Pancreas (tissue), 10 donors: Measurements from ENCODE around the gene NEO1. TPM values are rescaled to one million over a fixed set of nuclear protein-coding genes. Genes with fewer than 3 reads are reported as not detected.

Source experiments
- ATAC-seq, 4 donors: fragments of 200-7000 bp; cut with Tn5 transposase; one replicate each; pipeline versions ENCODE4 v1.8.0 to v1.9.1; 2020; ENCODE audit warnings: mild to moderate bottlenecking in 4 of 4, moderate library complexity in 4 of 4
- DNase-seq, 6 donors: peaks; one replicate each; pipeline ENCODE4 v3.0.0-alpha.2; 2020
- FAIRE-seq: peaks from 2 replicates; lab custom pipeline; 2012; peaks lifted over from hg19 to GRCh38; lab: Jason Lieb, UNC
- H3K27ac ChIP-seq, 4 donors: fragments of 200-600 bp; sonication (generic); 1 replicate in 3 of 4; 2 replicates in 1 of 4; pipeline versions ENCODE4 v1.5.0 to v1.8.0; 2020
- H3K27me3 ChIP-seq, 4 donors: fragments of 200-600 bp; one replicate each; pipeline ENCODE4 v1.8.0; 2021
- H3K36me3 ChIP-seq, 3 donors: fragments of 200-600 bp; sonication (generic) in 1 of 3; one replicate each; pipeline versions ENCODE4 v1.5.0 to v1.8.0; 2020 to 2021
- H3K4me1 ChIP-seq, 3 donors: fragments of 200-600 bp; one replicate each; pipeline ENCODE4 v1.8.0; 2021
- H3K4me3 ChIP-seq, 4 donors: fragments of 200-600 bp; sonication (generic) in 2 of 4; one replicate each; pipeline versions ENCODE4 v1.5.0 to v1.8.0; 2020 to 2021
- H3K9me3 ChIP-seq, 4 donors: fragments of 200-600 bp; one replicate each; pipeline ENCODE4 v1.8.0; 2021
- WGBS, 2 donors: extraction: QIAGEN DNeasy Blood & Tissue Kit; methylation state at CpG; one replicate each; pipeline ENCODE4 v1.1.7; 2013; 5-methylcytosine and 5-hydroxymethylcytosine counted together
- intact Hi-C, 3 donors: fragments of 100-400 bp; cut with DNase I; formaldehyde crosslinking; loops; one replicate each; pipeline versions ENCODE4 v1.11.1 to v1.14.2; 2022
- polyA plus RNA-seq, 2 donors: library from polyadenylated mRNA; stranded (reverse); fragments of 200-250 nt; gene quantifications; one replicate each; pipeline ENCODE4 v1.2.3, GENCODE V29; 2013
- total RNA-seq, 6 donors: library from RNA; stranded (reverse); fragmentation: NEBNext Ultra II Directional in 4 of 6; extraction: Animal tissue kit (Norgen Biotek cat#: 25700) in 4 of 6; gene quantifications; one replicate each; pipeline versions ENCODE4 v1.2.1 to v1.2.4, GENCODE V29; 2021 to 2023
- TF ChIP-seq, protein P1 (sequence below), 4 donors: fragments of 200-600 bp; sonication (generic) in 3 of 4; IDR thresholded peaks; one replicate each; pipeline versions ENCODE4 v1.5.0 to v1.8.0; 2021; ENCODE audit warnings: antibody characterized with exemption in 4 of 4
- donor health status: healthy with polysubstance abuse.
- donor health status: DM: no; HTN: no; CAD: no; lungs with moderate emphysema.
- donor health status: DM: no; HTN: no; CAD: no.
- donor health status: control.
- donor health status: control.
- donor health status: Bipolar disorder and iron deficiency.
- donor health status: DM: yes; HTN: yes; CAD: no.
- donor health status: DM: no; HTN: no; CAD: no.
- donor health status: DM: no; HTN: no; CAD: no.
- donor health status: DM: yes; HTN: yes; CAD: no.

The NEO1 gene
- total and polyA plus RNA-seq, 8 donors: 7.1 to 30.7 (median 19.6) TPM

GRCh38 chr15:73078722-73079121 is 26.5 kb downstream of the NEO1 start:
- Histone ChIP-seq H3K4me3 (no peak overlapping the region), H3K4me1 (peaks cover 4 to 23% (median 17%) of the 10 kb centered on the region in 3 donors), H3K36me3 (no peaks in the 10 kb centered on the region), H3K27me3 (no peaks in the 10 kb centered on the region), H3K9me3 (no peaks in the 10 kb centered on the region), H3K27ac (peak overlapping the region in 2 of 4 donors; percentile 26 to 34)
- ATAC-seq (peak in 3 of 4 donors; percentile 24 to 66 (median 50)), FAIRE-seq (peak; percentile 23), DNase-seq (peak in 3 of 6 donors; percentile 3 to 27 (median 13))
- 47 to 51% methylated on average over 2 of the region's 2 CpGs for WGBS, 2 donors
- TF ChIP-seq, protein P1, sequence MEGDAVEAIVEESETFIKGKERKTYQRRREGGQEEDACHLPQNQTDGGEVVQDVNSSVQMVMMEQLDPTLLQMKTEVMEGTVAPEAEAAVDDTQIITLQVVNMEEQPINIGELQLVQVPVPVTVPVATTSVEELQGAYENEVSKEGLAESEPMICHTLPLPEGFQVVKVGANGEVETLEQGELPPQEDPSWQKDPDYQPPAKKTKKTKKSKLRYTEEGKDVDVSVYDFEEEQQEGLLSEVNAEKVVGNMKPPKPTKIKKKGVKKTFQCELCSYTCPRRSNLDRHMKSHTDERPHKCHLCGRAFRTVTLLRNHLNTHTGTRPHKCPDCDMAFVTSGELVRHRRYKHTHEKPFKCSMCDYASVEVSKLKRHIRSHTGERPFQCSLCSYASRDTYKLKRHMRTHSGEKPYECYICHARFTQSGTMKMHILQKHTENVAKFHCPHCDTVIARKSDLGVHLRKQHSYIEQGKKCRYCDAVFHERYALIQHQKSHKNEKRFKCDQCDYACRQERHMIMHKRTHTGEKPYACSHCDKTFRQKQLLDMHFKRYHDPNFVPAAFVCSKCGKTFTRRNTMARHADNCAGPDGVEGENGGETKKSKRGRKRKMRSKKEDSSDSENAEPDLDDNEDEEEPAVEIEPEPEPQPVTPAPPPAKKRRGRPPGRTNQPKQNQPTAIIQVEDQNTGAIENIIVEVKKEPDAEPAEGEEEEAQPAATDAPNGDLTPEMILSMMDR (IDR thresholded peaks at IDR 0.05): no peak
- intact Hi-C loops: loop anchor here in 2 of 3 donors (10.0 kb wide), 2 partner anchors 264 to 294 kb away; partner anchors contain the start of gene ADPGK (in 1 of the 2)

GRCh38 chr15:73079565-73079964 is 27.3 kb downstream of the NEO1 start:
- Histone ChIP-seq H3K4me3 (no peak overlapping the region), H3K36me3 (no peaks in the 10 kb centered on the region), H3K9me3 (no peaks in the 10 kb centered on the region), H3K27ac (no peak overlapping the region), H3K4me1 (peaks cover 4 to 23% (median 11%) of the 10 kb centered on the region in 3 donors), H3K27me3 (no peaks in the 10 kb centered on the region)
- WGBS, 2 donors: 47 to 52% methylated on average over 3 of the region's 3 CpGs
- TF ChIP-seq, protein P1 (IDR thresholded peaks at IDR 0.05): no peak
- ATAC-seq: no peak
- no peak for DNase-seq
- FAIRE-seq: peak; percentile 65
- intact Hi-C loops: loop anchor here in 2 of 3 donors (10.0 kb wide), 2 partner anchors 265 to 295 kb away; partner anchors contain the start of gene ADPGK (in 1 of the 2)

DNA sequence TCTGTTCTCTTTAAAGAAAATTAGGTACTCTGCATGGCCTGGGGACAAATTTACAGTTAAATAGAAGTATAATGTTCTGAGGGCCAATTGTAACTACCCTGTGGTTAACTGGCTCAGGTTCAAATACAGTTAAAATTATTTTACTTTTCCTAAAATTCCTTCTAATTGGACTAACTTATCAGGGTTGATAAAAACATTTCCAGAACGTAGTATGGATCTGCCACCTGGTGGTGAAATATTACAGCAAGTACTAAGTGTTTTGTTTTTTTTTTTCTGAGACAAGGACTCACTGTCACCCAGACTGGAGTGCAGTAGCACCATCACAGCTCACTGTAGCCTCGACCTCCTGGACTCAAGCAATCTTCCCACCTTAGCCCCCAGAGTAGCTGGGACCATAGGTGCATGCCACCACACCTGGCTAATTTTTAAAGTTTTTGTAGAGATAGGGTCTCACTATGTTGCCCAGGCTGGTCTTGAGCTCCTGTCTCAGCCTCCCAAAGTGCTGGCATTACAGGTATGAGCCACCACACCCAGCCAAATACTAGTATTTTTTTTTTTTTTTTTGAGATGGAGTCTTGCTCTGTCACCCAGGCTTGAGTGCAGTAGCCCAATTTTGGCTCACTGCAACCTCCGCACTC is 29.2 kb downstream of the NEO1 start:
- H3K9me3 ChIP-seq: no peaks in the 10 kb centered on the region
- intact Hi-C loops: no loop called here
- TF ChIP-seq, protein P1 (IDR thresholded peaks at IDR 0.05): peak; percentile 17 to 62 (median 50)
- peaks cover 4 to 23% (median 11%) of the 10 kb centered on the region in 3 donors for H3K4me1 ChIP-seq
- FAIRE-seq (peak; percentile 80), ATAC-seq (peak; percentile 65 to 78 (median 74)), DNase-seq (peak in 1 of 6 donors; percentile 18)
- H3K36me3 ChIP-seq: no peaks in the 10 kb centered on the region
- no peak overlapping the region for H3K27ac ChIP-seq
- 32 to 33% methylated on average over 3 of the region's 3 CpGs for WGBS, 2 donors
- H3K27me3 ChIP-seq: no peaks in the 10 kb centered on the region
- no peak overlapping the region for H3K4me3 ChIP-seq

- no peak for FAIRE-seq
- Histone ChIP-seq H3K27ac (peak overlapping the region in 2 of 4 donors; percentile 38 to 49), H3K4me3 (no peak overlapping the region), H3K27me3 (no peaks in the 10 kb centered on the region), H3K36me3 (no peaks in the 10 kb centered on the region), H3K9me3 (no peaks in the 10 kb centered on the region), H3K4me1 (peaks cover 4 to 23% (median 11%) of the 10 kb centered on the region in 3 donors)
- TF ChIP-seq, protein P1 (IDR thresholded peaks at IDR 0.05): no peak
- intact Hi-C loops: no loop called here
- 0 to 7% methylated on average over 2 of the region's 2 CpGs for WGBS, 2 donors
- DNase-seq: no peak
- ATAC-seq: peak; percentile 66 to 86 (median 84)
Measured at GRCh38 chr15:73082812-73083211, 30.5 kb downstream of the NEO1 start.

DNA sequence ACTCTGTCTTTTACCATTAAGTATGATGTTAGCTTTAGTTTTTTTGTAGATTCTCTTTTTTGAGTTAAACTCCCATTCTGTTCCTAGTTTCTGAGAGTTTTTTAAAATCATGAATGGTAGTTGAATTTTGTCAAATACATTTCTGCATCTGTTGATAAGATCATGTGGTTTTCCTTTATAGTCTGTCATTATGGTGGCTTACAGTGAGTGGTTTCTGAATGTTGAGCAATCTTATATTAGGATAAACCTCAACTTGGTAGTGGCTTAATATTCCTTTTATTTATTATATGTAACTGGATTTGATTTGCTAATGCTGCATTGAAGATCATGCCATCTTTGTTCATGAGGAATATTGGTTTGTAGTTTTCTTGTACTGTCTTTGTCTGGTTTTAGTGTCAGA is 34.8 kb downstream of the NEO1 start:
- Histone ChIP-seq H3K27me3 (no peaks in the 10 kb centered on the region), H3K27ac (no peak overlapping the region), H3K36me3 (no peaks in the 10 kb centered on the region), H3K4me3 (no peak overlapping the region), H3K9me3 (no peaks in the 10 kb centered on the region), H3K4me1 (peaks cover 4 to 9% (median 5%) of the 10 kb centered on the region in 3 donors)
- TF ChIP-seq, protein P1 (IDR thresholded peaks at IDR 0.05): no peak
- DNase-seq (no peak), ATAC-seq (no peak), FAIRE-seq (no peak)
- intact Hi-C loops: no loop called here
